Measurements from ENCODE around the gene DNAH2.

GRCh38 chr17:7790150-7790549 lies 72.6 kb downstream of the DNAH2 start:
- TF ChIP-seq CTCF (IDR thresholded peaks at IDR 0.05) (no peak), POLR2A (IDR thresholded peaks at IDR 0.05) (no peak)
